Testis (tissue), 2 donors: Measurements from ENCODE around the gene ELOVL2.

ENCODE experiments used
- CTCF ChIP-seq, 3 experiments: fragments of 450-650 bp in 2 of 3; fragments of 200-600 bp in 1 of 3; sonication (generic) in 1 of 3; IDR thresholded peaks; one replicate each; pipeline ENCODE4 v1.5.1; 2016 to 2019; ENCODE audit warnings: antibody characterized with exemption in 3 of 3, mild to moderate bottlenecking in 2 of 3, moderate library complexity in 1 of 3
- POLR2A ChIP-seq: fragments of 450-650 bp; IDR thresholded peaks from one replicate; pipeline ENCODE4 v1.6.1; 2017; ENCODE audit warnings: antibody characterized with exemption, mild to moderate bottlenecking, moderate library complexity

DNA sequence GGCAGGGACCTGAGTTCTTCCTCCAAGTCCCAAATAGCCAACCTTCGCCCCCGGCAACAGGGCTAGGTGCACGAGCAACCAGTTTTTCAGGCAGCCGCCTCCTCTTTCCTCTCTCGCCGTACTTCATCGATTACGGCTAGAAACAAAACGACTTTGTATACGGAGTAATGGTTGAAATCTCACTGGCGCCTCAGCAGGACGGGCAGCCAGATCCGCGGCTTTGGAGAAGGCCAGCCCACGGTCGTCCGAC is 49.2 kb upstream of the ELOVL2 start:
- no peak for TF ChIP-seq POLR2A
- no peak for TF ChIP-seq CTCF (IDR thresholded peaks at IDR 0.05)
